DOHH2 (cell line): Measurements from ENCODE around the gene ROR2.

ENCODE experiments used
- H3F3A ChIP-seq: fragments of 200-600 bp; sonication (generic), shearing (Covaris generic); 2 replicates; pipeline ENCODE4 v1.6.0; 2016; ENCODE audit warnings: antibody characterized with exemption, mild to moderate bottlenecking; ENCODE audit not compliant: control insufficient read depth, insufficient read depth
- H3K27ac ChIP-seq: fragments of 200-600 bp; sonication (generic); 2 replicates; pipeline ENCODE4 v1.5.1; 2014; ENCODE audit warnings: low read depth, mild to moderate bottlenecking, low read length, moderate library complexity
- H3K27me3 ChIP-seq: fragments of 200-600 bp; sonication (generic); 2 replicates; pipeline ENCODE4 v1.6.1; 2014; ENCODE audit warnings: mild to moderate bottlenecking, low read length, mixed read lengths; ENCODE audit not compliant: control insufficient read depth
- H3K36me3 ChIP-seq: fragments of 200-600 bp; sonication (generic); 2 replicates; pipeline ENCODE4 v1.6.1; 2014; ENCODE audit warnings: mild to moderate bottlenecking, low read length, moderate library complexity, mixed read lengths; ENCODE audit not compliant: control insufficient read depth
- H3K4me1 ChIP-seq: fragments of 200-600 bp; sonication (generic); 2 replicates; pipeline ENCODE4 v1.6.1; 2014; ENCODE audit warnings: mild to moderate bottlenecking, low read length, mixed read lengths; ENCODE audit not compliant: control insufficient read depth
- H3K4me2 ChIP-seq: fragments of 200-600 bp; sonication (generic); 2 replicates; pipeline ENCODE4 v1.6.0; 2014; ENCODE audit warnings: mild to moderate bottlenecking, low read length, moderate library complexity
- H3K4me3 ChIP-seq: fragments of 200-600 bp; sonication (generic); 2 replicates; pipeline ENCODE4 v1.5.1; 2014; ENCODE audit warnings: mild to moderate bottlenecking, low read length, mixed read lengths
- H3K79me2 ChIP-seq: fragments of 200-600 bp; sonication (generic); 2 replicates; pipeline ENCODE4 v1.6.1; 2014; ENCODE audit warnings: mild to moderate bottlenecking, low read length, mixed read lengths; ENCODE audit not compliant: control insufficient read depth
- H3K9me2 ChIP-seq: fragments of 200-600 bp; sonication (generic); replicated peaks from 2 replicates; pipeline ENCODE4 v1.6.1; 2014; ENCODE audit warnings: mild to moderate bottlenecking, low read length, mixed read lengths; ENCODE audit not compliant: control insufficient read depth
- H3K9me3 ChIP-seq: fragments of 200-600 bp; sonication (generic); 2 replicates; pipeline ENCODE4 v1.6.1; 2014; ENCODE audit warnings: antibody characterized with exemption, low read length, mixed read lengths; ENCODE audit not compliant: control insufficient read depth, insufficient read depth
- H4K20me1 ChIP-seq: fragments of 200-600 bp; sonication (generic); 2 replicates; pipeline ENCODE4 v1.6.0; 2014; ENCODE audit warnings: low read depth, mild to moderate bottlenecking, antibody characterized with exemption, low read length, moderate library complexity; ENCODE audit not compliant: control insufficient read depth, insufficient read depth
- CTCF ChIP-seq: fragments of 200-600 bp; sonication (generic); IDR thresholded peaks from one replicate; pipeline ENCODE4 v1.5.1; 2014; ENCODE audit warnings: antibody characterized with exemption, mild to moderate bottlenecking, low read depth, low read length; ENCODE audit not compliant: poor library complexity, severe bottlenecking
- EZH2phosphoT487 ChIP-seq: fragments of 200-600 bp; sonication (generic); IDR thresholded peaks from 2 replicates; pipeline ENCODE4 v1.6.1; 2017; ENCODE audit warnings: borderline replicate concordance, mild to moderate bottlenecking, antibody characterized with exemption, low read length, moderate library complexity, mixed read lengths

The ROR2 gene

GRCh38 chr9:91776409-91777291, 173.4 kb downstream of the ROR2 start:
- H3K4me2 ChIP-seq: no peak overlapping the region
- no peak overlapping the region for H3K27ac ChIP-seq
- H4K20me1 ChIP-seq: no peaks in the 10 kb centered on the region
- no peaks in the 10 kb centered on the region for H3K9me3 ChIP-seq
- H3K27me3 ChIP-seq: peaks cover 10% of the 10 kb centered on the region; the same call in 1 of the 2 replicates
- H3F3A ChIP-seq: no peaks in the 10 kb centered on the region
- H3K4me3 ChIP-seq: no peak overlapping the region
- no peaks in the 10 kb centered on the region for H3K4me1 ChIP-seq
- no peaks in the 10 kb centered on the region for H3K36me3 ChIP-seq
- no peaks in the 10 kb centered on the region for H3K79me2 ChIP-seq
- TF ChIP-seq CTCF (no peak), EZH2phosphoT487 (no peak)
- no peaks in the 10 kb centered on the region for H3K9me2 ChIP-seq

- H3F3A ChIP-seq: no peaks in the 10 kb centered on the region
- no peaks in the 10 kb centered on the region for H3K36me3 ChIP-seq
- no peaks in the 10 kb centered on the region for H3K79me2 ChIP-seq
- H4K20me1 ChIP-seq: no peaks in the 10 kb centered on the region
- H3K9me2 ChIP-seq: no peaks in the 10 kb centered on the region
- no peak overlapping the region for H3K27ac ChIP-seq
- no peaks in the 10 kb centered on the region for H3K4me1 ChIP-seq
- H3K27me3 ChIP-seq: peaks cover 7% of the 10 kb centered on the region; the same call in 1 of the 2 replicates
- H3K4me3 ChIP-seq: no peak overlapping the region
- TF ChIP-seq CTCF (no peak), EZH2phosphoT487 (no peak)
- no peak overlapping the region for H3K4me2 ChIP-seq
- H3K9me3 ChIP-seq: no peaks in the 10 kb centered on the region
Measured at GRCh38 chr9:91775708-91776028, 174.4 kb downstream of the ROR2 start.

- Histone ChIP-seq H3K4me3 (no peak overlapping the region), H3F3A (no peaks in the 10 kb centered on the region), H3K9me2 (no peaks in the 10 kb centered on the region), H3K4me1 (no peaks in the 10 kb centered on the region), H3K36me3 (no peaks in the 10 kb centered on the region), H3K27ac (no peak overlapping the region), H3K9me3 (no peaks in the 10 kb centered on the region), H3K4me2 (no peak overlapping the region), H3K79me2 (no peaks in the 10 kb centered on the region), H4K20me1 (no peaks in the 10 kb centered on the region), H3K27me3 (peaks cover 7% of the 10 kb centered on the region; the same call in 1 of the 2 replicates)
- TF ChIP-seq EZH2phosphoT487 (no peak), CTCF (peak; percentile 86)
Measured at GRCh38 chr9:91775011-91775707, 174.9 kb downstream of the ROR2 start.
